Suprapubic skin (tissue), 4 donors: ENCODE measurements around the gene NSD1. TPM values are rescaled to one million over a fixed set of nuclear protein-coding genes. Genes with fewer than 3 reads are reported as not detected.
A peak's percentile ranks its signal among the peaks of the same experiment; 100 is the strongest.

ENCODE experiments used
- DNase-seq, 2 donors: peaks; one replicate each; pipeline ENCODE4 v3.0.0-alpha.2; 2019; ENCODE audit warnings: low spot score in 2 of 2
- H3K27ac ChIP-seq: fragments of 200-600 bp; sonication (generic); one replicate; pipeline ENCODE4 v1.5.1; 2019
- H3K27me3 ChIP-seq: fragments of 200-600 bp; sonication (generic); one replicate; pipeline ENCODE4 v1.5.1; 2019
- H3K36me3 ChIP-seq: fragments of 200-600 bp; sonication (generic); one replicate; pipeline ENCODE4 v1.5.1; 2019
- H3K4me1 ChIP-seq: fragments of 200-600 bp; sonication (generic); one replicate; pipeline ENCODE4 v1.5.1; 2019
- H3K4me3 ChIP-seq: fragments of 200-600 bp; sonication (generic); one replicate; pipeline ENCODE4 v1.5.1; 2019; ENCODE audit warnings: mild to moderate bottlenecking
- H3K9me3 ChIP-seq: fragments of 200-600 bp; sonication (generic); one replicate; pipeline ENCODE4 v1.5.1; 2019
- EP300 ChIP-seq: sonication (generic); formaldehyde crosslinking; IDR thresholded peaks from one replicate; pipeline ENCODE4 v1.6.1; 2017; ENCODE audit warnings: antibody characterized with exemption
- POLR2A ChIP-seq, 2 donors: fragments of 450-650 bp; IDR thresholded peaks; one replicate each; pipeline ENCODE4 v1.6.1; 2017; ENCODE audit warnings: antibody characterized with exemption in 2 of 2, mild to moderate bottlenecking in 2 of 2, moderate library complexity in 2 of 2
- POLR2AphosphoS5 ChIP-seq, 3 donors: sonication (generic); formaldehyde crosslinking; IDR thresholded peaks; one replicate each; pipeline ENCODE4 v1.6.1; 2017; ENCODE audit warnings: antibody characterized with exemption in 3 of 3
- WGBS: methylation state at CpG from one replicate; pipeline ENCODE4 v1.1.5; 2018; 5-methylcytosine and 5-hydroxymethylcytosine counted together
- total RNA-seq, 4 donors: library from RNA; depleted of rRNA; stranded (reverse); fragments of >200 nt; gene quantifications; one replicate each; pipeline ENCODE4 v1.1.0, GENCODE V29; 2016
- TF ChIP-seq, protein P1 (sequence below), 2 donors: fragments of 200-600 bp in 1 of 2; fragments of 450-650 bp in 1 of 2; sonication (generic) in 1 of 2; IDR thresholded peaks; one replicate each; pipeline ENCODE4 v1.5.1; 2016 to 2019; ENCODE audit warnings: antibody characterized with exemption in 2 of 2, mild to moderate bottlenecking in 1 of 2, moderate library complexity in 1 of 2

Gene NSD1
- total RNA-seq, 4 donors from 2014 or later, result 36.0 to 67.9 (median 51.3) TPM

DNA sequence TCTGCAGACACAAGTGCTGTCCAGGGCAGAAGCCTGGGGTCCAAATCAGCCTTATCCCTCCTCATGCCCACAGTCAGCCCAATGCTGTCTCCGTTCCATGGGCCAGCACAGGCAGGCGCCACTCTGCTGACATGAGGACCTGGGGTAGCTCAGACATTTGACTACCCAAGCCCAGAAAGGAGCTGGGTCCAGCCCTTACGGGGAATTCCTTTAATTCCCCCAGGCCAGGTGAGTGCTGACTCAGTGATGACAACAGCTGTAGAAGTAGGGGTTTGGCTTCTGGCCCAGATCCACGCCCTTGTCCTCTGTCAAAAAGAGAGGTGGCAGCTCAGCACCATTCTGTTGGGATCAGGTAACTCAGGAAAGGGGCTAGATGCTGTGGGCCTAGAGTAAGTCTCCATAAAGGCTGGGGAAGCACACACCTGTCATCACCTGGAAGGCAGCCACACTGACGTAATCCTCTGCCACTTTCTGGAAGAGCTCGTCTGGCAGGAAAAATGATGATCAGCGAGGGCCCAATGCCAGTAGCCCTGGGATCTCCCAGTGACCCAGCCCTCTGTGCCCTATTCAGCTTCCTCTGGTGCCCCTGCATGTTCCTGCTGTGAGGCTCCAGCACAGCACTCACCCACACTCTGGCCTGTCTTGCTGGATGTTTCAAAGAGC, 168.1 kb downstream of the NSD1 start:
- Histone ChIP-seq H3K27ac (peak overlapping the region; percentile 85), H3K4me1 (peaks cover 69% of the 10 kb centered on the region), H3K9me3 (no peaks in the 10 kb centered on the region), H3K27me3 (no peaks in the 10 kb centered on the region), H3K36me3 (peaks cover 17% of the 10 kb centered on the region), H3K4me3 (peak overlapping the region; percentile 69)
- peak in 1 of 2 donors; percentile 82 for DNase-seq
- 42% methylated on average over 5 of the region's 7 CpGs for WGBS
- peak in 1 of 3 donors; percentile 71 for TF ChIP-seq POLR2AphosphoS5 (IDR thresholded peaks at IDR 0.05)
- TF ChIP-seq EP300, result no peak

GRCh38 chr5:177302354-177303110, 169.0 kb downstream of the NSD1 start:
- H3K27me3 ChIP-seq, result no peaks in the 10 kb centered on the region
- DNase-seq, result peak in 1 of 2 donors; percentile 68
- peak overlapping the region; percentile 85 for H3K27ac ChIP-seq
- no peak for TF ChIP-seq POLR2A (IDR thresholded peaks at IDR 0.05)
- no peak for TF ChIP-seq EP300
- TF ChIP-seq POLR2AphosphoS5 (IDR thresholded peaks at IDR 0.05), result no peak
- TF ChIP-seq, protein P1, sequence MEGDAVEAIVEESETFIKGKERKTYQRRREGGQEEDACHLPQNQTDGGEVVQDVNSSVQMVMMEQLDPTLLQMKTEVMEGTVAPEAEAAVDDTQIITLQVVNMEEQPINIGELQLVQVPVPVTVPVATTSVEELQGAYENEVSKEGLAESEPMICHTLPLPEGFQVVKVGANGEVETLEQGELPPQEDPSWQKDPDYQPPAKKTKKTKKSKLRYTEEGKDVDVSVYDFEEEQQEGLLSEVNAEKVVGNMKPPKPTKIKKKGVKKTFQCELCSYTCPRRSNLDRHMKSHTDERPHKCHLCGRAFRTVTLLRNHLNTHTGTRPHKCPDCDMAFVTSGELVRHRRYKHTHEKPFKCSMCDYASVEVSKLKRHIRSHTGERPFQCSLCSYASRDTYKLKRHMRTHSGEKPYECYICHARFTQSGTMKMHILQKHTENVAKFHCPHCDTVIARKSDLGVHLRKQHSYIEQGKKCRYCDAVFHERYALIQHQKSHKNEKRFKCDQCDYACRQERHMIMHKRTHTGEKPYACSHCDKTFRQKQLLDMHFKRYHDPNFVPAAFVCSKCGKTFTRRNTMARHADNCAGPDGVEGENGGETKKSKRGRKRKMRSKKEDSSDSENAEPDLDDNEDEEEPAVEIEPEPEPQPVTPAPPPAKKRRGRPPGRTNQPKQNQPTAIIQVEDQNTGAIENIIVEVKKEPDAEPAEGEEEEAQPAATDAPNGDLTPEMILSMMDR (IDR thresholded peaks at IDR 0.05), result no peak
- no peaks in the 10 kb centered on the region for H3K9me3 ChIP-seq
- 53% methylated on average over 10 of the region's 24 CpGs for WGBS
- H3K36me3 ChIP-seq, result peaks cover 24% of the 10 kb centered on the region
- H3K4me1 ChIP-seq, result peaks cover 76% of the 10 kb centered on the region
- H3K4me3 ChIP-seq, result peak overlapping the region; percentile 69

DNA sequence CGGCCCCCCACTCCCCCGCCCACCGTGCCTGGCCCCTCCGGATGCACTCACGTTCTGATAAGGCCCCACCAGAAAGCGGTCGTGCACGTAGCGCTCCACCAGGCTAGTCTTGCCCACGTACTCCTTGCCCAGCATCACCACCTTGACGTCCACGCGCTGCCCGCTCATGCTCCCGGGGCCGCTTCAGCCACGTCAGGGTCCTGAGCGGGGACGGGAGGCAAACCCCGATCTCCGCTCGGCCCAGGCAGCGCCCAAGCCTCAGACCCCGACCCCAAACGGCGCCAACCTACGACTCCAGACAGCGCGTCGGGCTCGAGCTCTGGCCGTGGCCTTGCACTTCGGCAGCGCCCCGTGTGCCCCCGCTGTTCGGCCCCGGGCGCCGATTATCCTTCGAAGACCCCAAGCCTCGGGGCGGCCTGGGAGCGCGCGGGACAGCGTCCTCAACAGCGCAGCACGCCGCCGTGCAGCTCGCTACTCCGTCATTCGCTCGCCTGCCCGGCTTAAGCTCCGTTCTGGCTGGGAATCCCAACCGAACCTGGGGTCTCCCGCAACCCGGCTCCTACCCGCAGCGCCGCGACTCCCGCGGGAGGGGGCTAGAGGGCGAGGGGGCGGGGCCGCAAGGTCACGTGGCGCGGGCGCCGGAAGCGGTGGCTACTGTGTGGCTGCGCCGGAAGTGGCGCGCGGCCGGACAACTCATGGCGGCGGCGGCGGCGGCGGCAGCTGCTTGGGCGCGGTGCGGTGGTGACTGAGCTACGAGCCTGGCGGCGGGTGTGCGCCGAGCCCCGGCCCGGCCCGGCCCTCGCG, 169.8 kb downstream of the NSD1 start, which contains the start of the genes PRELID1 and RAB24:
Gene PRELID1, plus strand, starts transcription at position 679 of the 804 bp plus-strand sequence. CDS start 187 bp downstream, outside the sequence.
Gene RAB24, minus strand, starts transcription at position 599 of the 804 bp plus-strand sequence. Its CDS starts 431 bp downstream, at position 168.
- DNase-seq, result peak; percentile 94 to 96

DNA sequence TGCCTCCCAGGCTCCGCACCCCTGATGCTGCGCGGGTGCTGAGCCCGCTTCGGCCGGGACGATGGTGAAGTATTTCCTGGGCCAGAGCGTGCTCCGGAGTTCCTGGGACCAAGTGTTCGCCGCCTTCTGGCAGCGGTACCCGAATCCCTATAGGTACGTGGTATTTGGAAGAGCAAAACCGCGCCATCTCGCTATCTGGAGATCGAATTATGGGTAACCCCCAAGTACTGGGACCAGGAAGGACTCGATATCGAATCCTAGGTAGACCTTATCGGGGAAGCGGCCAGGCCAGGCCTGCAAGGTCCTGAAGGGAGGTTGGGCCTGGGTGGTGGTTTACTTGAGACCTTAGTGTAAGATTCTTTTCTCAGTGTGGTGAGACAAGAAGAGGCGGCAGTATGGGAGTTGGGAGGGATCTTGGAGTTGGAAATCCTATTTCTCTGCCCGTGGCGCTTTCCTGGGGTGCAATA, 170.4 kb downstream of the NSD1 start:
- TF ChIP-seq, protein P1 (IDR thresholded peaks at IDR 0.05), result no peak
- no peak for TF ChIP-seq POLR2A (IDR thresholded peaks at IDR 0.05)
- no peak for TF ChIP-seq EP300
- no peak for TF ChIP-seq POLR2AphosphoS5 (IDR thresholded peaks at IDR 0.05)
- Histone ChIP-seq H3K36me3 (peaks cover 27% of the 10 kb centered on the region), H3K27ac (peak overlapping the region; percentile 85), H3K9me3 (no peaks in the 10 kb centered on the region), H3K4me1 (peaks cover 77% of the 10 kb centered on the region), H3K27me3 (no peaks in the 10 kb centered on the region), H3K4me3 (peak overlapping the region; percentile 69)
- 3% methylated on average over 5 of the region's 25 CpGs for WGBS
- no peak for DNase-seq

More for the DNA sequence above, 169.8 kb downstream of the NSD1 start, which contains the start of the genes PRELID1 and RAB24:
- Histone ChIP-seq H3K27ac (peak within 1 kb of the TSS; percentile 85), H3K36me3 (peaks cover 27% of the 10 kb centered on the region), H3K4me3 (peak within 1 kb of the TSS; percentile 69), H3K27me3 (no peaks in the 10 kb centered on the region), H3K4me1 (peaks cover 79% of the 10 kb centered on the region), H3K9me3 (no peaks in the 10 kb centered on the region)
- TF ChIP-seq, protein P1 (IDR thresholded peaks at IDR 0.05), result peak in 1 of 2 donors; percentile 30
- no peak for TF ChIP-seq EP300
- peak; percentile 30 to 38 for TF ChIP-seq POLR2A (IDR thresholded peaks at IDR 0.05)
- peak in 1 of 3 donors; percentile 80 for TF ChIP-seq POLR2AphosphoS5 (IDR thresholded peaks at IDR 0.05)
- 0% methylated on average over 5 of the region's 100 CpGs for WGBS
